Measurements from ENCODE around the gene KCNF1.

The KCNF1 gene

GRCh38 chr2:10933700-10934225, 22.0 kb downstream of the KCNF1 start:
- H3K4me3 ChIP-seq (ENCODE audit: low read length) = no peak overlapping the region
- no peak for DNase-seq (ENCODE audit: low read depth)
- no peak for TF ChIP-seq CTCF (conservative IDR thresholded peaks at IDR 0.05; ENCODE audit: low read depth, low read length)

GRCh38 chr2:10934308-10934978, 22.7 kb downstream of the KCNF1 start:
- no peak overlapping the region for H3K4me3 ChIP-seq (ENCODE audit: low read length)
- no peak for DNase-seq (ENCODE audit: low read depth)
- no peak for TF ChIP-seq CTCF (conservative IDR thresholded peaks at IDR 0.05; ENCODE audit: low read depth, low read length)

GRCh38 chr2:10934979-10935350, 23.2 kb downstream of the KCNF1 start:
- H3K4me3 ChIP-seq (ENCODE audit: low read length) = no peak overlapping the region
- no peak for TF ChIP-seq CTCF (conservative IDR thresholded peaks at IDR 0.05; ENCODE audit: low read depth, low read length)
- no peak for DNase-seq (ENCODE audit: low read depth)

- DNase-seq (ENCODE audit: low read depth) = no peak
- no peak for TF ChIP-seq CTCF (conservative IDR thresholded peaks at IDR 0.05; ENCODE audit: low read depth, low read length)
- H3K4me3 ChIP-seq (ENCODE audit: low read length) = no peak overlapping the region
Observed at GRCh38 chr2:10935366-10935918, 23.7 kb downstream of the KCNF1 start.

GRCh38 chr2:10935953-10936942, 24.5 kb downstream of the KCNF1 start:
- peak; percentile 30 for DNase-seq (ENCODE audit: low read depth)
- TF ChIP-seq CTCF (conservative IDR thresholded peaks at IDR 0.05; ENCODE audit: low read depth, low read length) = no peak

GRCh38 chr2:10939058-10939457, 27.3 kb downstream of the KCNF1 start:
- no peak overlapping the region for H3K4me3 ChIP-seq (ENCODE audit: low read length)
- TF ChIP-seq CTCF (conservative IDR thresholded peaks at IDR 0.05; ENCODE audit: low read depth, low read length) = no peak
- DNase-seq (ENCODE audit: low read depth) = no peak

More at GRCh38 chr2:10935953-10936942, 24.5 kb downstream of the KCNF1 start:
- no peak overlapping the region for H3K4me3 ChIP-seq (ENCODE audit: low read length)

Measured in retinal pigment epithelial cell (primary cell).